Sigmoid colon (tissue), 4 donors: ENCODE results near the gene RNF135.
"Not testable (repeated sequence)": the region's sequence is repeated elsewhere in the genome, so short reads cannot be mapped to it uniquely, and the experiment has no call there.

Source experiments
- EP300 ChIP-seq, 4 donors: sonication (generic); formaldehyde crosslinking; IDR thresholded peaks; one replicate each; pipeline ENCODE4 v1.6.1; 2017; ENCODE audit warnings: antibody characterized with exemption in 4 of 4
- POLR2A ChIP-seq, 2 donors: fragments of 450-650 bp; IDR thresholded peaks; one replicate each; pipeline ENCODE4 v1.6.1; 2016; ENCODE audit warnings: antibody characterized with exemption in 2 of 2, mild to moderate bottlenecking in 2 of 2, moderate library complexity in 2 of 2
- POLR2AphosphoS5 ChIP-seq, 4 donors: sonication (generic); formaldehyde crosslinking; IDR thresholded peaks; one replicate each; pipeline ENCODE4 v1.6.1; 2017; ENCODE audit warnings: antibody characterized with exemption in 4 of 4
- TF ChIP-seq, protein P1 (sequence below), 4 experiments: fragments of 450-650 bp in 3 of 4; fragments of 200-600 bp in 1 of 4; IDR thresholded peaks; one replicate each; pipeline ENCODE4 v1.5.1; 2016 to 2019; ENCODE audit warnings: antibody characterized with exemption in 4 of 4, mild to moderate bottlenecking in 3 of 4, moderate library complexity in 2 of 4

DNA sequence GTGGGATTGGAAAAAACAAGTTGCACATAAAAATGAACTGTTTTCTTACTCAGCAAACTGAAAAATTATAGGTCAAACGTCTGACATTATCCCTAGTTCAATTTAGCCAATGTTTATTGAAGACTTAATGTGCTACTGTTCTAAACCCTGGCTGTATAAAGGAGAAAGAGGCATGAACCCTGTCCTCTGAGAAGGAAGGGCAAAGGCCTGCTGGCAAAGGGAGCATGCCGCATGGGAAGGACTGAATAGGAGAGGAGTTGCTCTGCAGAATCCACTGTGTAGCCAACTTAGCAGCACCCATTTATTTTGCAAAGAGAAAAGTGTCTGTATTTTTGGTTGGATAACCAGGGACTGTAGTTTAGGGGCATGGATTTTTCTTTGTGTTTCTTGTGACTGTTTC is 52.3 kb downstream of the RNF135 start:
- TF ChIP-seq, protein P1, sequence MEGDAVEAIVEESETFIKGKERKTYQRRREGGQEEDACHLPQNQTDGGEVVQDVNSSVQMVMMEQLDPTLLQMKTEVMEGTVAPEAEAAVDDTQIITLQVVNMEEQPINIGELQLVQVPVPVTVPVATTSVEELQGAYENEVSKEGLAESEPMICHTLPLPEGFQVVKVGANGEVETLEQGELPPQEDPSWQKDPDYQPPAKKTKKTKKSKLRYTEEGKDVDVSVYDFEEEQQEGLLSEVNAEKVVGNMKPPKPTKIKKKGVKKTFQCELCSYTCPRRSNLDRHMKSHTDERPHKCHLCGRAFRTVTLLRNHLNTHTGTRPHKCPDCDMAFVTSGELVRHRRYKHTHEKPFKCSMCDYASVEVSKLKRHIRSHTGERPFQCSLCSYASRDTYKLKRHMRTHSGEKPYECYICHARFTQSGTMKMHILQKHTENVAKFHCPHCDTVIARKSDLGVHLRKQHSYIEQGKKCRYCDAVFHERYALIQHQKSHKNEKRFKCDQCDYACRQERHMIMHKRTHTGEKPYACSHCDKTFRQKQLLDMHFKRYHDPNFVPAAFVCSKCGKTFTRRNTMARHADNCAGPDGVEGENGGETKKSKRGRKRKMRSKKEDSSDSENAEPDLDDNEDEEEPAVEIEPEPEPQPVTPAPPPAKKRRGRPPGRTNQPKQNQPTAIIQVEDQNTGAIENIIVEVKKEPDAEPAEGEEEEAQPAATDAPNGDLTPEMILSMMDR (IDR thresholded peaks at IDR 0.05): not testable (repeated sequence)
- not testable (repeated sequence) for TF ChIP-seq POLR2AphosphoS5, POLR2A, EP300 (IDR thresholded peaks at IDR 0.05)
